SH-SY5Y (cell line): ENCODE results near the gene RBM12.

ENCODE experiments used
- GATA2 ChIP-seq: IDR thresholded peaks from 2 replicates; pipeline ENCODE4 v1.6.1; 2011; ENCODE audit warnings: mild to moderate bottlenecking, low read depth, low read length
- GATA3 ChIP-seq: IDR thresholded peaks from 2 replicates; pipeline ENCODE4 v1.6.1; 2011; ENCODE audit warnings: low read depth, mild to moderate bottlenecking, low read length, moderate library complexity

- TF ChIP-seq GATA2 (no peak), GATA3 (no peak)
Observed at GRCh38 chr20:35599776-35600120, 65.0 kb downstream of the RBM12 start.
